T-helper 1 cell treated with Interleukin-12 subunit alpha and Interleukin-12 subunit beta and Interleukin-4 antibody, amounts not matched to agents 30 μg/mL and 1 μg/mL, for 36 hours (primary cell): ENCODE data around the gene FRMPD3.
"Not testable (repeated sequence)": the region's sequence is repeated elsewhere in the genome, so short reads cannot be mapped to it uniquely, and the experiment has no call there.

Experiments
- H3K27ac Mint-ChIP-seq: one replicate; pipeline ENCODE4 v1.8.0; 2021; ENCODE audit warnings: mild to moderate bottlenecking, mixed read lengths
- H3K27me3 Mint-ChIP-seq: one replicate; pipeline ENCODE4 v1.8.0; 2021; ENCODE audit warnings: low read depth, mixed read lengths
- H3K36me3 Mint-ChIP-seq: one replicate; pipeline ENCODE4 v1.8.0; 2021; ENCODE audit warnings: low read depth, mixed read lengths
- H3K4me1 Mint-ChIP-seq: one replicate; pipeline ENCODE4 v1.8.0; 2021; ENCODE audit warnings: low read depth, mixed read lengths
- H3K4me3 Mint-ChIP-seq: one replicate; pipeline ENCODE4 v1.8.0; 2021; ENCODE audit warnings: mild to moderate bottlenecking, moderate library complexity, mixed read lengths
- H3K9me3 Mint-ChIP-seq: one replicate; pipeline ENCODE4 v1.8.0; 2021; ENCODE audit warnings: mixed read lengths

Gene FRMPD3

DNA sequence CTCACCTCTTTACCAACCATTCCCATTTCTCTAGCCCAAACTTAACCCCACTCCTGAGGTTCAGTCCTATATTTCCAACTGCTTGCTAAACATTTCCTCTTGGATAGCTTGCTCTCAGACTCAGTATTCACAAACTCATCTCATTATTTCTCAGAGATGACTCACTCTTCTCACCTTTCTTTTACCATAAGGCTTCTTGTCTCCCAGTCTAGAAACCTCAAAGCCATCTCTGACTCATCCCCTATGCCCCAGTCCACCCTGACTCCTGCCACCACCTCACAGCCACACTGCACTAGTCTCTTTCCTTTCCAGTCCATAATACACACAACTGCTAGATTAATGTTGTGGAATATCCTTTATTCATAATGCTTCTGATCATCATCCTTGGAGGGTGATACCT is 4.8 kb downstream of the FRMPD3 start:
- no peaks in the 10 kb centered on the region for H3K9me3 Mint-ChIP-seq
- peaks cover 36% of the 10 kb centered on the region for H3K27me3 Mint-ChIP-seq
- no peak overlapping the region for H3K27ac Mint-ChIP-seq
- no peak overlapping the region for H3K4me3 Mint-ChIP-seq
- H3K36me3 Mint-ChIP-seq = no peaks in the 10 kb centered on the region
- peaks cover 5% of the 10 kb centered on the region for H3K4me1 Mint-ChIP-seq

DNA sequence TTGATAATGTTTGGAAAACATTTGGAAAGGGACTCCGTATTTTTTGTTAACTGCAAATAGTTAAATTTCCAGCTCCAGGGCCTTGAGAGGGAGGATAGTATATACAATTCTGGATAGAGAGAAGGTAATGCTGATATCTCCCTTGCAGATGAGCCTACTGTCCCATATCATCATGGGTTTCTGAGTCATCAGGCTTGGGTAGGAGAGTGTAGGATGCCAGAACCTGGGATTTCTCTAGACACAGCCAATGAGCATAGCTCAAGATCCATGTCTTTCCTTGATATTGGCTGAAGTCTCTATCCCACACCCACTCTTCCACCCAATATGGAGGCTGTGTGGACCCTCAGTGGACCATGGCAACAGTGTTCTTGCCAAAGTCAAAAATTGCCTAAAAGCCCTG is 7.8 kb downstream of the FRMPD3 start:
- Mint-ChIP-seq H3K27ac (no peak overlapping the region), H3K4me1 (no peaks in the 10 kb centered on the region), H3K9me3 (no peaks in the 10 kb centered on the region), H3K36me3 (no peaks in the 10 kb centered on the region), H3K4me3 (no peak overlapping the region), H3K27me3 (peaks cover 20% of the 10 kb centered on the region)

DNA sequence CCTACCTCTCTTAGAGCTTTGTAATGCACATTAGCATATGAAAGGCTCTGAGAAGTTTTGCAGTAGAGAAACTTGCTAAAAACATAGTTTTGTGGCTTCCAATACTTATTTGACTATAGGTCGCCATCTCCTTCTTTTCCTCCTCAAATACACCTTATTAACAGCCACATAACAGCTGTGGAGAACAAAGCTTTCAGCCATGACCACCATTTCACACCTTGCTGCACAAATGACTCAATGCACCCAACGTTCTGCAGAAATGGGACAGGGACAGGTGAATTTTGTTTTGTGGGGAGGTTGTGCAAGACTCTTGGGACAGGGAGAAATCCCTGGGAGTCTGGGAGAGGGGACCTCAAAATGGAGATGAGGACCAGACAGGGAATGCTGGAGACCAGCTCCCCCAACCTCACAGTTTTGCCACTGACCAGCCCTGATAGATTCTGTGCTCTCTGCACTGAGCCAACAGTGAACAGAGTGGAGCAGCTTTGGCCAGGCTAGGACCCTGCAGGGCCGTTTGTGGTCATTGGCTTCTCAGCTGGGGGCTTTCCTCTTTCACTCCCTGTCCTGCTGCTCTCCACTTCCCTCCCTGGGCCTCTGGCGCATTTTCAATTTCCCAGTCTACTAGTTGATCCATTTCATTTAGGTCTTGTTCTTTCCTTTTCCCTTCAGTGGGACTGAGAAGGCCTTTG is 16.6 kb downstream of the FRMPD3 start:
- Mint-ChIP-seq H3K27ac (no peak overlapping the region), H3K36me3 (no peaks in the 10 kb centered on the region), H3K27me3 (peaks cover 12% of the 10 kb centered on the region), H3K9me3 (no peaks in the 10 kb centered on the region), H3K4me3 (no peak overlapping the region), H3K4me1 (no peaks in the 10 kb centered on the region)

DNA sequence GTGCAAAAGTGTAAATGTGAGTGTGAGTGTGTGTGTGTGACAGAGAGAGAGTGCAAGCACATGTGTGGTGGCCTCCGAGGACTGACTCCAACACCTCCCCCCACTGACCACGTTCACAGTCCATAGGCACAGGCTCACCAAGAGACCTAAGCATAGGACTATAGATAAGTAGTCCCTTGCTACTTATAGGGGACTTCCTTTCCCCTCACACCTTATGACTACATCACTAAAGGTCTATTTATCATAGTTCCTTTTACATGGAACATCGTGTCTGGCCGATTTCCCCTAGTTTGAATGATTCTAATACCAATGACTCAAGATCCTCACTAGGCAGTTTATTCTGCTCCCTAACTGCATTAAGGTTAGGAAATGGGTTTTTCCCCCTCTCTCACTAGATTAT is 17.8 kb downstream of the FRMPD3 start:
- Mint-ChIP-seq H3K4me3 (no peak overlapping the region), H3K9me3 (no peaks in the 10 kb centered on the region), H3K4me1 (no peaks in the 10 kb centered on the region), H3K27ac (no peak overlapping the region), H3K36me3 (no peaks in the 10 kb centered on the region), H3K27me3 (peaks cover 7% of the 10 kb centered on the region)

DNA sequence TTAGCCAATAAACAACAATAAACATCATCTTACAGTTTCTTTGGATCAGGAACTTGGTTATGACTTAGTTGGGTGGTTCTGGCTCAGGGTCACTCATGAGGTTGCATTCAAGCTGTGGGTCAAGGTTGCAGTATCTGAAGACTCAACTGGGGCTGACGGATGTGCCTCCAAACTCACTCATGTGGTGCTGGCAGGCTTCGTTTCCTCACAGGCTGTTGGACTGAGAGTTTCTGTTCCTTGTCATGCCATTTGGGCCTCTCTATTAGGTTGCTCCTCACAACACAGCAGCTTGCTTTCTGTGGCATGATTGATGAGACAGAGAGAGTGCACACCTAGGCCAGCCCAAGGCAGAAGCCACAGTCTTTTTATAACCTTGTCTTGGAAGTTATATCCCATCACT is 20.7 kb downstream of the FRMPD3 start:
- H3K36me3 Mint-ChIP-seq = no peaks in the 10 kb centered on the region
- H3K9me3 Mint-ChIP-seq = no peaks in the 10 kb centered on the region
- H3K27ac Mint-ChIP-seq = no peak overlapping the region
- no peak overlapping the region for H3K4me3 Mint-ChIP-seq
- H3K4me1 Mint-ChIP-seq = no peaks in the 10 kb centered on the region
- H3K27me3 Mint-ChIP-seq = no peaks in the 10 kb centered on the region

DNA sequence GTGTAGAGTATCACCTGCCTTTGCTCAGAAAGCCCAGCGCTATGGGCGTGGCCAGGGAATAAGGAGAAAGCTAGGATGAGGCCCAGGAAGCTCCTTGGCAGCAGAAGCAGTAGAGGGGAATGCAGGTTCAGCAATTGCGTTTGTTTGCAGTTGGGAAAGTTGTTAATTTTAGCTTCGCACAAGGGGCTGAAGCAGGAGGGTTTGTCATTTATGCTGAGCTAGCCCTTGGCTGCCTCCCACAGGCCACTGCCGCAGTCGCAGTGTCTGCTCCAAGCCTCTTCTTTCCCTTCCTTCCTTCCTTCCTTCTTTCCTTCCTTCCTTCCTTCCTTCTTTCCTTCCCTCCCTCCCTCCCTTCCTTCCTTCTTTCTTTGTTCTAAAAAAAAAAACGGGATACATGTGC is 21.5 kb downstream of the FRMPD3 start:
- Mint-ChIP-seq H3K27ac (no peak overlapping the region), H3K4me3 (no peak overlapping the region), H3K36me3 (no peaks in the 10 kb centered on the region), H3K4me1 (no peaks in the 10 kb centered on the region), H3K27me3 (no peaks in the 10 kb centered on the region), H3K9me3 (no peaks in the 10 kb centered on the region)

DNA sequence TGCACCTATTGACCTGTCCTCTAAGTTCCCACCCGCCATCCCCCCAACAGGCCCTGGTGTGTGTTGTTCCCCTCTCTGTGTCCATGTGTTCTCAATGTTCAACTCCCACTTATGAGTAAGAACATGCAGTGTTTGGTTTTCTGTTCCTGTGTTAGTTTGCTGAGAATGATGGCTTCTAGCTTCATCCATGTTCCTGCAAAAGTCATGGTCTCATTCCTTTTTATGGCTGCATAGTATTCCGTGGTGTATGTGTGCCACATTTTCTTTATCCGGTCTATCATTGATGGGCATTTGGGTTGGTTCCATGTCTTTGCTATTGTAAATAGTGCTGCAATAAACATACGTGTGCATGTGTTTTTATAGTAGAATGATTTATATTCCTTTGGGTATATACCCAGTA is 22.0 kb downstream of the FRMPD3 start:
- not testable (repeated sequence) for H3K4me3 Mint-ChIP-seq, H3K27me3 Mint-ChIP-seq, H3K27ac Mint-ChIP-seq, H3K9me3 Mint-ChIP-seq, H3K36me3 Mint-ChIP-seq, H3K4me1 Mint-ChIP-seq

DNA sequence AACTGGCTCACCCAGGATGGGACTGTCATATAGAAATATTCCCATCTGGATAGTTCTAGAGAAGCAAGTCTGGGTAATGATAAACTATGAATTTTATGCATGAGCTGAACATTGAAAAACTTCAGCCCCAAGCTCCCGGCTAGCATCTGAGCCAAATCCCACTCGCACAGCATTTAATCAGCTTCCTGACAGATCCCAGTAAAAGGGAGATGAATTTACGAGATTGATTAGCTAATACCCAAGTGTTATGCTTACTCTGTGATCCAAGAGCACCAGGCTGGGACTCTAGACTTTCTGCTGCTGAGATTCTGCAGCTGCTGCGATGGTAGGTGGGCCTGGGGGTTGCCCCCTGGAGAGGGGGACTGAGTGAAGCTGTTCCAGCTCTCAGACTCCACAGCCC is 28.0 kb downstream of the FRMPD3 start:
- Mint-ChIP-seq H3K9me3 (no peaks in the 10 kb centered on the region), H3K27ac (no peak overlapping the region), H3K4me3 (no peak overlapping the region), H3K4me1 (no peaks in the 10 kb centered on the region), H3K27me3 (no peaks in the 10 kb centered on the region), H3K36me3 (no peaks in the 10 kb centered on the region)

DNA sequence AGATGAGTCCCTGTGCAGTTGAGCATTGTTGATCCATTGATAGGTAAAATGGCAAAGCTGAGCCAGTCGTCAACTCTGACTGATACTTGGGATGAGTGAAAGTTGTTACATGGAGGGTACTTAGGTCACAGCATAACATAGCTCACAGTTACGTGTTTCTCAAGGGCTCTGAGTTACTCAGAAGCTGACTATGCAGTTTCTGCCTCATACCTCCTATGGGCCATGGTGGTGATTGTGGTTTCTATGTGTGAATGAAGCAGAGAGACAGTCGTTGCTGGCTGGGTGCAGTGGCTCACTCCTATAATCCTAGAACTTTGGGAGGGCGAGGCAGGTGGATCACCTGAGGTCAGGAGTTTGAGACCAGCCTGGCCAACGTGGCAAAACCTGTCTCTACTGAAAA is 30.8 kb downstream of the FRMPD3 start:
- H3K9me3 Mint-ChIP-seq = no peaks in the 10 kb centered on the region
- no peak overlapping the region for H3K4me3 Mint-ChIP-seq
- no peaks in the 10 kb centered on the region for H3K4me1 Mint-ChIP-seq
- H3K27me3 Mint-ChIP-seq = no peaks in the 10 kb centered on the region
- no peaks in the 10 kb centered on the region for H3K36me3 Mint-ChIP-seq
- H3K27ac Mint-ChIP-seq = no peak overlapping the region

DNA sequence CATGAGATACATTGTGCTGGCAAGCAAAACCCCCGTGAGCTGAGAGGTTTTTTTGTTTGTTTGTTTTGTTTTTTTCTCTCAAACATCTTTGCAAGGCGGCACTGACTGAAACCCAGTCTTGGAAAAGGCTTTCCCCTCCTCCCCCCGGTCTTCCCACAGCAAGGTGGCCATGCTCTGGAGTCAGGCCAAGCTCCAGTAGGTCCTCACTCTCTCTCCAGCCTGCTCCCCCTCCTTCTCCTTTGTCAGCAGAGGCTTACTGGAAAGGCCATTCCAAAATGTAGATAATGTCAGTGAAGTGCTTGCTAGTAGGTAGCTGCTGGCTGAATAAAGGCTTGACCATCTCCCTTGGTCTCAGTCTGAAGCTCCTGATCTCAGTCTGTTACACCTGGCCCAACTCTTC is 32.6 kb downstream of the FRMPD3 start:
- H3K27ac Mint-ChIP-seq = no peak overlapping the region
- H3K27me3 Mint-ChIP-seq = no peaks in the 10 kb centered on the region
- H3K4me3 Mint-ChIP-seq = no peak overlapping the region
- H3K9me3 Mint-ChIP-seq = no peaks in the 10 kb centered on the region
- H3K4me1 Mint-ChIP-seq = no peaks in the 10 kb centered on the region
- no peaks in the 10 kb centered on the region for H3K36me3 Mint-ChIP-seq

DNA sequence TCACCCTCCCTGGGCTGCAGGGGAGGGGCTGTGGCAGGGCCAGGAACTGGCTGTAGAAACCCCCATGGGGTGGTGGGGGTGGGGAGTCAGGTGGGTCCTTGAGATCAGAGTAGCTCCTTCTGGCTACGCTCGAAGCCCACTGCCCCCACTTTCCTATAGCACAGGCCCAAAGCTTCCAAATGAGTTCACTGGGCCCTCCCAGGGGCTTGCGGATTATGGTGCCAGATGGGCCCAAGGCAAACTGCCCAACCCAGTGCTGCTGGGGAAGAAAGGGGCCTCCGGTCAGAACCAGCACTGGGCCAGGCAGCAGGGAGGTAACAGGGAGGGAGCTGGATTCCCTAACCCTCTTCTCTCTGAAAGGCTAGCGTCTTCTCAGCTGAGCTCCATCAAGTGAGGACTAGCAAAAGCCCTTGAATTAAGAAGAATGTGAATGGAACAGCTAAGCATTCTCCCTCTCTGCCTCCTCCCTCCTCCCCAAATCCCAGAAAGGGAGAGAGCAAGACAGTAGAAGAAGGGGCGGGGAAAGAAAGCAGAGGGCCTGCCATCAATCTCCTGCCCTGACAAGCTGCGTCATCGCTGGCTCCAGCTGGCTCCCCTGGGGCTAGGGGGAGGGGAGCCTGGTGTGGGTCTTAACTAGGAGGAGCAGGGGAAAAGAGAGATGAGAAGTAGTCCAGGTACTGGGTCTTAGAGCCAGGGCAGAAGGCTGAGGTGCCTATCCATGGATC is 34.7 kb downstream of the FRMPD3 start:
- H3K4me3 Mint-ChIP-seq = no peak overlapping the region
- H3K9me3 Mint-ChIP-seq = no peaks in the 10 kb centered on the region
- no peaks in the 10 kb centered on the region for H3K36me3 Mint-ChIP-seq
- H3K27me3 Mint-ChIP-seq = no peaks in the 10 kb centered on the region
- no peaks in the 10 kb centered on the region for H3K4me1 Mint-ChIP-seq
- H3K27ac Mint-ChIP-seq = no peak overlapping the region

DNA sequence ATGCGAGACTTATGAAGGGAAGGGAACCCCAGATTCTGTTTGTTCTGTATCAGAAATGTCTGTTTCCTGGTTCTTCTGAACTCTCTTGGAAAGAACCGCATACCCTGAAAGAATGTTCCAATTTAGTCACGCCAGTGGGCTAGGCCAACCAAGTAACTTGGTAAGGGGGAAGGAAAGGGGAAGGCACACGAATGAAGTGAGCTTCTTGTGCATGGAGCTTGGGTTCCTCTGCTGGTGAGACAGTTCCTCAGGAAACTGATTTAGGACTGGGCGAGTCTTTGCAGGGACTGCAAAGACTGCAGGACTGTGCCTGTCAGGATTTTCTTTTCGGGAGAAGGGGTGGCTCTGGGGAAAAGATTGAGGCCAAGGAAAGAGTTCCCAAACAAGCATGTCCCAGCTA is 35.6 kb downstream of the FRMPD3 start:
- Mint-ChIP-seq H3K9me3 (no peaks in the 10 kb centered on the region), H3K27me3 (no peaks in the 10 kb centered on the region), H3K27ac (no peak overlapping the region), H3K4me3 (no peak overlapping the region), H3K4me1 (no peaks in the 10 kb centered on the region), H3K36me3 (no peaks in the 10 kb centered on the region)

DNA sequence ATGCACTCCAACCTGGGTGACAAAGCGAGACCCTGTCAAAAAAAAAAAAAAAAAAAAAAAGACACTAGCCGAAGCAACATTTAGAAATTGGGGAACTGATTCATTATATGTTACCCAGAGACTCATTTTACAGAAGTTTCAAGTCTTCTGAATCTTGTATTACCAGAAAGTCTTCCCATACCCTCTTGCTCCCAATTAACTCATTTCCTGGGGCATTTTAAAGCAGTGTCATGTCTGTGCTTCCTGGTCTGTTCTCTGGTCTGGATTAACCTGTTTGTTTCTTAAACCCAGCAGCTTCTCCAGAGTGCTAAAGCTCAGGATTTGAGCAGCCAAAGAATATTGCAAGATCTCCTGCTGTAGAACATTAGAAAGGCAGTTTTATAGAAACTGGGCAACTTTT is 43.7 kb downstream of the FRMPD3 start:
- Mint-ChIP-seq H3K4me3 (no peak overlapping the region), H3K9me3 (no peaks in the 10 kb centered on the region), H3K27ac (no peak overlapping the region), H3K36me3 (no peaks in the 10 kb centered on the region), H3K27me3 (peaks cover 3% of the 10 kb centered on the region), H3K4me1 (no peaks in the 10 kb centered on the region)

DNA sequence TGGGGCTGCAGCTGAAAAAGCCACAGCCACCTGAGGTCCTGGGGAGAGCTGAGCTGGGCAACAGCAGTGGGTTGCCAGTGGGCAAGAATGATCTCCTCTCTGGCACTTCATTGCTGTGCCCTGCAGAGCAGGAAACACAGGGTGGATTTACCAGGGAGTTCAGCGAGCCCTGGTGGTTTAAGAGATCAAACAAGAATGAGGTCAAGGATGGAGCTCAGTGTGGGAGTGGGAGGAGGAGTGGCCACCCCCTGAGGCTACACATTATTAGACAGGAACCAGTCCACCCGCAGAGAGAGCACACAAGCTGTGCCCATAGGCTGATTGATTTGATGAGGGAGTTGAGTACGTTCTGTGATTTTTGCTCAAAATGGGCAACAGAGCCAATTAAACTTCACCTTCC is 47.3 kb downstream of the FRMPD3 start:
- Mint-ChIP-seq H3K4me3 (no peak overlapping the region), H3K9me3 (no peaks in the 10 kb centered on the region), H3K27ac (no peak overlapping the region), H3K4me1 (no peaks in the 10 kb centered on the region), H3K36me3 (no peaks in the 10 kb centered on the region), H3K27me3 (peaks cover 3% of the 10 kb centered on the region)
